HG03565 (cell line): ENCODE measurements around the gene HOXC12.

Experiments
- ATAC-seq: cut with Tn5 transposase; IDR thresholded peaks from one replicate; pipeline ENCODE4 v1.9.1; 2021; ENCODE audit warnings: mild to moderate bottlenecking, moderate library complexity; ENCODE audit not compliant: unreplicated experiment

Gene HOXC12

DNA sequence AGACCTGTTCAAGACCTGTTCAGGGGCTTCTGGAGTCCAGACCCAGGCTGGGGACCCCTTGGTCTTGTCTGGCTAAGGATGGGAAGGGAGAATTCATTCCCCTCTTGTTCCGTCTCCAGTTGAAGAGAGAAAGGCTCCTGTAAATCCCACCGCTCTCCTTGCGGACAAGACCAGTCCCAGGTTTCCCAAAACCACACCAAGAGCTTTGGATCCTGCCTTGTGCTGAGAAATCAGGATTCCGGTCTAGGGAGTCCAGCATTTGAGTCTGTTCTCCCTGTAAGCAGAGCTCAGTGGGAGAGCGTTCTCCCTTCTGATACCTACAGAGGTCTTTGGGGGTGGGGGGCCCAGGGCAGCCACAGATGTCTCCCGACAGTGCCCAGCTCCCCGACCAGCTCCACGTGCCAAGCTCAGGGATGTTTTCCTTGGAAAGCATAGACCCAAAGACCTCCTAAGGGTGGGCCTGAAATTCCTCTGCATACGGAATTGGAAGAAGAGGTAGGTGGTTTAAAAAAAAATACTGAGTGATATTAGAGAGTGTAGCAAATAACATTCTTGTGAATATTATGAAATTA is 14.2 kb upstream of the HOXC12 start:
- no peak for ATAC-seq

DNA sequence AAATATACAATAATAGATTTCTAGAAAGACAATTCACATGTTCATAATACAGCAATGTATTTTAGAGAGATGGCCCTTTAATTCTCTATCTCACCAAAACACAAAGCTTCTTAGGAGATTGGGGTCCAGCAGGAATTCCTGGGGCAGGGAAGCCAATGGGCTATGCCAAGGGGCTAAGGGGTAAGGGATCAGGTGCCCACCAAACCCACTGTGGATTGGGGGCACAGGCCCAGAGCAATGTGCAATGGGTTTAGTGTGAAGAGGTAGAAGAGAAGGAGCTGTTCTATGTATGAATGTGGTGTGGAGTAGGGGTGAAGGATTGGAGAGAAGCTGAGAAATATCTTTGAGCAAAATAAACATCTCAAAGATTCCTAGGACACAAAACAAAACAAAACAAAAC is 13.5 kb upstream of the HOXC12 start:
- ATAC-seq: no peak

DNA sequence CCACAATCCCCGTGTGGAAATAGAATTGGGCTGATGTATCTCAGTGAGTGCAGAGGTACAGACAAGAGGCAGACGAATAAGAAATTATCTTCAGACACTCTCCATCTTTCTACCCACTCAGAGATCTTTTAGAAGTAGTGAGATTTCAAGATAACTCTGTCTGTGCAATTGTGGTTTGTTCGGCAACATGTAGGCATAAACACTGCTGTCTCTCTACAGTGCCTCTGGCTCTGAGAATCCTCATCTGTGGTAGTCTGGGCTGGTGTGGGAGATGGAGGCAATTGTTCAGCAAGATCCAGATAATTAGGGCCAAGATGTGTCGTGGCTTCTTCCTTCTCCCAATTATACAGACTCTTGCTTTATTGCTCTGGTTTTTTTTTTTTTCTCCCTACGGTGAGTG is 13.0 kb upstream of the HOXC12 start:
- ATAC-seq: no peak

DNA sequence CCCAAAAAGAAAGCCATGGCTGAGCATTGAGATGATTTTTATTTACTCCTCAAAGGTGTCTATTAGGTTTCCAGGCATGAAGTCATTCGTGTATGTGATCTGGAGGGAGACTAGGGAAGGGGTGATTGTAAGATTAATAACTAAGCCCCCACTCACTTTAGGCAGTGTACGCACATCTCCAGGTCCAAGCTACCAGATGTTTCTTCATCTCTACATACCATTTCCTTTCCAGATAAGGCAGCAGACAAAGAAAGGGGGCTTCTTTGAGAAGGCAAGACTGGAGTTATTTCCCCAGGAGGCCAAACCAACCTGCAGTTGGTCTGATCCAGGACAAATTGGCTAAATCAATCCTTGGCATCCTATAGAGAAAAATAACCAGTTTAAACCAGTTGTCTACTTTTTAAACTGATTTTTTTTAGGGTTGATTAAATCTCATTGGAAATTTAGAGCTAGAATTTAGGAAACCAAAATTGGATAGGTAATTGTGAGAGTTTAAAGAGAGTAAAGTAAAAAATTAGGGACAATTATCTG is 12.2 kb upstream of the HOXC12 start:
- no peak for ATAC-seq

DNA sequence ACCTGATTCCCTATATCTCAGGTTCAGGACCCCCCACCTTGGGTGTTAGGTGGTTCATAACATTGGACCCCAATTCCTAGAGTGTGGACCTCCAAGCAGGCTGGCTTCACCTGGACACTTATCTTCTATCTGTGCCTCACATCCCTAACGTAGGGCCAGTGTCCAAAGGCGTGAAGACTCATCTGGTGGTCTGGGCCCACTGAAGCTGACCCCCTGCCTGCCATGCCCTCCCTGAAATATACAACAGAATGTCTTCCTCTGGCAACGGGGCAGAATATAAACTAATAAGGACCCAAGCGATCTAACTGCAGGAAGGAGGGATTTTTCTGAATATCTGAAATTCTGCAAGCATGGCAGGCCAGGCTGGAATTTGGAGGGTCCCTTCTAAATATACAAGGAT is 10.5 kb upstream of the HOXC12 start:
- no peak for ATAC-seq

DNA sequence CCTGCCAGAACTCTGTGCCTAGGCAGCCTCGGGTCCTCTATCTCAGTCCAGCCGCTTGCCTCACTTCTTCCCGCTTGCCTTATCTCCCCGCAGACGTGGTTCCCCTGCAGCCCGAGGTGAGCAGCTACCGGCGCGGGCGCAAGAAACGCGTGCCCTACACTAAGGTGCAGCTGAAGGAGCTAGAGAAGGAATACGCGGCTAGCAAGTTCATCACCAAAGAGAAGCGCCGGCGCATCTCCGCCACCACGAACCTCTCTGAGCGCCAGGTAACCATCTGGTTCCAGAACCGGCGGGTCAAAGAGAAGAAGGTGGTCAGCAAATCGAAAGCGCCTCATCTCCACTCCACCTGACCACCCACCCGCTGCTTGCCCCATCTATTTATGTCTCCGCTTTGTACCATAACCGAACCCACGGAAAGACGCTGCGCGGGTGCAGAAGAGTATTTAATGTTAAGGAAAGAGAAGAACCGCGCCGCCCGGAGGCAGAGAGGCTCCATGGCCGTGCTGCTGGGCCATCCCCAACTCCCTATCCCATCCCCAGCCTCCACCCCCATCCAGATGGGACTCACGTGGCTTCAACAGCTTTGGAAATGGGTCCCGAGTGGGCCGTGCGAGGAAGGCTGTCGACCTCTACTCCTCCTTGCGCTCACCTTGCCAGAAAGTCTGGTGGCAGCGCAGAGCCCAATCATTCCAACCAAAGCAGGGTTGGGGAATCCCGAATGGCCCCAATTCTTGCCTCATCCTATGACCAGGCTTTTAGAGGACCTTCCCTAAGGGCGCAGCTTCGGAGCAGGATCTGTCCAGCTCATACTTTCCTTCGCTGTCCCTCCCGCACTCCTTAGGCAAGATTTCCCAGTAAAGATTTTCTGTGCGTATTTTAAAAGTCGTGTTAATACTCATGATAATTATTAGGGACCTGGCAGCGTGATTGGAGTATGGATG is 9.5 kb upstream of the HOXC12 start:
- ATAC-seq: no peak

DNA sequence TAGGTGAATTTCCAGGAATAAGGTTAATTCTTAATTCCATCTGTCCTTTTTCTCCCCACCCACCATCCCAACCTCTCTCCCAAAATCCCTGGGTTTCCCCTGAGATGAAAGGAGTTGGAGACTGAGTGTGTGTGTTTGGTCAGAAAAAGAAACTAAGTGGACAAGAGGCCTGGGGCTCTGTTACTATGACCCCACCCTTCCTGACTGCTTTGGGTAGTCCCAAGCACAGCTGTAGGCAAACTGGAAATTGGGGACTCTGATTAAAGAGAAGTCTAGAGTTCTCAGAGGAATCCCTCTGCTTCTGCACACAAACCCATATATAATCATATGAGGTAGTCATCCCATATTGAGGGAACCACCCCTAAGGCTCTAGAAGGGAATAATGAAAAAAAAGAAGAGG is 7.0 kb upstream of the HOXC12 start:
- ATAC-seq: no peak

DNA sequence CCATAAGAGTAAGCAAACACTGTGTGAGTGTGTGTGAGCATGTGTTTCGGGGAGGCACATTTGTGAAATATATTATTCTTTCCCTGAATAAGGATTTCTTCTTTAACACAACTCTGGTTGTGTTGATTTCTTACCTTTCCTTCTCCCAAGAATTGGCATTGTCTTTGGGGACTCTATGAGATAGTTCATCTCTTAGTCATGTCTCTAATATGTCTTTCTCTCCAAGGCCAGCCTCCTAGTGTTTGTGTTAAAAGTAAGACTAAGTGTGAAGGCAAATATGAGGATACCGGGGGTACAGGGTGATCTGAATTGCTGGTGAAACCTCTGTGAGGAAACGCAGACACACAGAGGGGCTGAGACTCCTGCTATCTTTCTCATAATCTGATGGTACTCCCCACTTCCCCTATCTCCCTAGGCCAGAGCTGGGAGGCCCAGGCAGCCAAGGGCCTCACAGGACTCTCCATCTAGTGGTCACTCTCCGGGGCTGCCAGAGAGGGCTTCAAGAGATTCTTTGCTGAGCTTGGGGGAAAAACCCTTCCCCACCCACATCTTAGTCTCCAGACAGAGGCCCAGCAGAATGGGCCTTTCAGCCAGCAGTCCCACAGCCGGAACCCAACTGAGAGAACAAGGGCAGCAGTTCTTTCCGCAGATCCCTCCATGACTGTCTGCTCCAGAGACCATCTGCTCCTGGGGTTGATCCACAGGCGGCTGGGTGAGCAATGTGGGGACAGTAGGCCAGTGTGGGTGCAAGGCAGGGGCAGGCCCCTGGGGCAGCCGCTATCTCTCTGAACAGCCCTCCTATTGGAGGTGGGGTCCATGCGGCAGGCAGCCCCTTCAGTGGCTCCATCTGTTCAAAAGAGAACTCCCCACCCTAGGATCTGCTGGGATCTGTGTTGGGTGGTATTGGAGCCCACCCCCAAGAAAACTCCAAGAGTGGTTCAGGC is 5.8 kb upstream of the HOXC12 start:
- no peak for ATAC-seq

DNA sequence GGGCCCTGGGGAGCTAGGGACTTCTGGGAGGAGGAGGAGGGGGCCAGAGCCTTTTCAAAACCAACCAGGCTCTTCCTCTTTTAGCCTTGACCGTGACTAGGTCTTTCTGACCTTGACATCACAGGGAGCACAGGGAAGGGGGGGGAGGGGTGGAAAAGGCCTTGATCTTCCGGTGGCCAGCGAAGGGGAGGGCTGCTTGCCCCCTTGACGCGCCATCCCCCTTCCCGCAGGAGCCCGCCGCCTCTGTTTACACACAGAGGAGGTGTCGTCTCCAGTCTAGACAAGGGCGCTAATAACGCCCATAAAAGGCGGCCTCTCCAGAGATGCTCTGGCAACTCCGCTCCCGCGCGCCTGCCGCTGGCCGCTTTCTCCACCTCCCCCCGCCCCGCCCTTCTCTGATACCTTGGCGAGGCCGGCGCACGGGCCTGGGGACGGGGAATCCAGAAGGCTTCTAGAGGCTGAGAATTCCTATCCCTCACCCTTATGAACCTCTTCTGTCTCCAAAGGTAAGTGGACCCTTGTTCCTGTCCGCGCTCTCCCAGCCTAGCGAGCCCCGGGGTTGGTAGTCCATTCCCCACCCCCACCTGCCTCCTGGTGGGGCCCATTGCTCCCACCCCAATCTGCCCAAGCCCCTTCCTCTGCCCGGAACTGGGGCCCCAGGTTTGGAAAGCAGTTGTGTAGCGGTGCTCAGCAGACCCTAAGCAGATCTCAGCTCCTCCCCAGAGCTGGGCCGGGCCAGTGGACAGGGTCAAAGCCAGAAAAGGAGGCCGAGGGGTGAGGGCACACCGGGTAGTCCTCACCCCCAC is 4.9 kb upstream of the HOXC12 start:
- no peak for ATAC-seq

DNA sequence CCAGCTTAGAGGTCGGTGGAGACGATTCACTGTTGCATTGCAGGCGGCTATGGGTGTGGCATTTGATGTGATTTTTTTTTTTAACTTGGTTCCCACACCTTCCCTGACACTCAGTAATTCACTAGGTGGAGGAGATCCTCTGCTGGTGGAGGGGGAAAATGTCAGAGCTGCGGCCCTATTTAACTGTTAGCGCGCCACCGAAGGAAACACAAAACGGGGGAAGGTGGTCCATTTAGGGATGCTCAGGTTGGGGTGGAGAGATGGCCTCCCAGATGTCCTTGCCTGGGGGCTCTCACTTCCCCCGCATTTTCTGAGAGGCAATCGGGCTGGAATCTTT is 4.3 kb upstream of the HOXC12 start:
- ATAC-seq: no peak

DNA sequence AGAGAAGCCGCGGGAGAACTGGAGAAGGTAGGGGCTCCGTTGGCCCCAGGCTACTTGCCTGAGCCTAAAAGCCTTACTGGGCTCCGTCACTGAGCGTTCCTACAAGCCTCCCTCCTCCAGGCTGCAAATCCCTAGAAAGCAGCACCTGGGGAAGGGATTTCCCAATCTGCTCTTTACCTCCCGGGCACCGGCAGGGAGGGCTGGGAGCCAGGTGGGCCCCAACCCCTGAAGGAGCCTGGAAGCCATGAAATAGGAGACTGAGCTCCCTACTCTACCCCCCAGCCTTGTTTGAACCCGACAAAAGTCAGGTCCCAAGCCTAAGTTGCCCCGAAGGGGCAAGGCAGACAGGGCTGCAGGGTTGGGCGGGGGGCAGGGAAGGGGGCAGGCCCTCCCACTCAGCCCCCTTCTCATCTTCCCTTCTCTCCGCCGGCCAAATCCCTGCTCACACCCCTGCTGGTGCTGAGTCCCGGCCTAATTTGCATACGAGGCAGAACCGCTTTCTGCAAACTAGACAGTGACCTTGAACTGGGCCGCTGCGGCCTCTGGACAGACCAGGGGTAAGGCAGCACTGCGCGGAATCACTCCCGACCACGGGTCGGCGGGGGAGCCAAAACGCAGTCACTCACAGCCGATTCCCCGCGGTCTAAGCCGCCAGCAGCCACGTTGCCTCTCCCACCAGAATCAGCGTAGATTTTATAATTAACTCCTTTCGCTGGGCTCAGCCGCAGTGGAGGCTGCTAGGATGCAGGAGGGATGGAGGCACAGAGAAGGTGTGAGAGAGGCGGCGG is 3.7 kb upstream of the HOXC12 start:
- no peak for ATAC-seq

DNA sequence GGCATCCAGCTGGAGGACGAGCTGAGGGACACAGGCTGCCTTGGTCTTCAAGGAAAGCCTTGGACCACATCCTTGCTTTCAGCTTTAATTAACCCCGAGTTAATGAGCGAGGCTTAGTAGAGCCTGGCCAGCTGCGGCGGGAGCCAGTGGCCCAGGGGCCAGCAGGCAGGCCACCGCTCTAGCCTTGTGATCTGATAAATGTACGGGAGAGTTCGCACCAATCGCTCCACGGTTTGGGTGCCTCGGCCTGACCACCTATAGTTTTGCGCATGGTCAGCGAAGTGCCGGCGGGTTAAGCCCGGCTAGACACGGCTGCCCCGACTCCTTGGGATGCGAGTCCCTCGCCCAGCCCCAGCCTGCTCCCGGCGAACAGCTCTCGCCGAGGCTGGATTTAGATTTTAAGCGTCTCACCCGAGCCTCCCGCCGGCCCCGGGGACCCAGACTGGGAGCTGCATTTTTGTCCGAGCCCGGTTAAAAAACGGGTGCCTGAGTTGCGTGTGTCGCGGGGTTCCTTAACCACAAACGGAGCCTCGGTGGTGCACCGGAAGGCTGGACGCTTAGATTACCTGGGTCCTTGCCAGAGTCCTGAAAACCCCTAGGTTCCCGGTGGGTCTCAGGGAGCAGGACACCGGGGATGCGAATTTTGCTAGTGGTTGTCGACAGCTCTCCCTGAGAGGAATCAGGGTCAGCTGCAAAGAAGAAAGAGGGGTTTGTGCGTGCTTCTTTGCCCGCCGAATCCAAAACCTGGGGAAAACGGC is 2.9 kb upstream of the HOXC12 start:
- no peak for ATAC-seq

DNA sequence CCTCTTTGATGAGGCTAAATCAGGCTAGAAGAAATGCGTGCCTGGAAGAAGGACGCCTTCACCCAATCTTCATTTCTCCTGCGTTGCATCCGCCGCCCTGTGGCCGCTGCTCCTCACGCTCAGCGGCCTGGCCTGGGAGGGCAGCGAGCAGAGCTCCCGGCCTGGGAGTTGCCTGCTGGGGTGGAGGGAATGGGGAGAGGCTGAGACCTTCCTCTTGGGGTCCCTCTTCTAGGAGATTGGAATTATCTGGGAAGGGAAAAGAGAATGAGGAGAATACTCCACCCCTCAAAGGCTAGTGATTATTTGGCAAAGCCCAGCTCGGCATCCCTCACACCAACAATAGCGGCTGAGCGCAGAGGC is 2.4 kb upstream of the HOXC12 start:
- no peak for ATAC-seq

DNA sequence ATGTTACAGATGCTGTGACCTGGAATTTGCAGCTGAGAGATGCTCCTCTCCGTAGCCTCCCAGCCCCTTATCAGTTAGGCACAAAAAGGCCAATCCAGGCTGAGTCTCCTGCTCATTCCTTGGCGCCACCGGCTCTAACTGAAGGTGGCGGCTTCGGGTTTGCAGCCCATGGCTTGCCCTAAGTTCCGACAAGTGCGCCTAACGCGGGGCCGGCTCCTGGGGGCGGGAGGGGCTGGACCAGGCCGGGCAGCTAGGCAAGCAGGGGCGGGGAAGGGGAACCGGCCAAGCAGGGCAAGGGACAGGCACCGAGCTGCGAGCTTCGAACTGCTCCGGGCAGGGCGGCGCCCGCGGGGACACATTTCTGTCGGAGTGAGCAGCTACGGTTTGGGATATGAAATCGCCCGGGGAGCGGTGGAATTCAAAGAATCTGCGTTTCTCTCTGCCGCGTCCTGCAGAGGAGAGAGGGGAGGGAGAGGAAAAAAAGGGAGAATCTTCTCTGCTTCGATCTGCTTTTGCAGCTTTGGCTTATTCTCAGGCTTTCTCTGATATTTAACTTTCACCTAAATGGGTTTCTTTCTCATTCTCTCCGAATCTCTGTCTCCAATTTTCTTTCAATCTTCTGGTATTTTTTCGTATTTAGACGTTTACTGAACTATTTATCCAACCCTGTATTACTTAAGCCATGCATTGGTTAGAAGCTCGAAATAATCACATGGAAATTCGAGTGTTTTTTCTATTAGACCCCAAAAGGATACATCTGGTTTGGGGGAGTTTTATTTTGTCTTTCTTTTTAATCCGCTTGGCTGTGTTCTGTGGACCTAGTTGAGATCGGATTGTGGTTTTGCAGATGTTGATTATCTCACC is 1.6 kb upstream of the HOXC12 start:
- ATAC-seq: no peak

DNA sequence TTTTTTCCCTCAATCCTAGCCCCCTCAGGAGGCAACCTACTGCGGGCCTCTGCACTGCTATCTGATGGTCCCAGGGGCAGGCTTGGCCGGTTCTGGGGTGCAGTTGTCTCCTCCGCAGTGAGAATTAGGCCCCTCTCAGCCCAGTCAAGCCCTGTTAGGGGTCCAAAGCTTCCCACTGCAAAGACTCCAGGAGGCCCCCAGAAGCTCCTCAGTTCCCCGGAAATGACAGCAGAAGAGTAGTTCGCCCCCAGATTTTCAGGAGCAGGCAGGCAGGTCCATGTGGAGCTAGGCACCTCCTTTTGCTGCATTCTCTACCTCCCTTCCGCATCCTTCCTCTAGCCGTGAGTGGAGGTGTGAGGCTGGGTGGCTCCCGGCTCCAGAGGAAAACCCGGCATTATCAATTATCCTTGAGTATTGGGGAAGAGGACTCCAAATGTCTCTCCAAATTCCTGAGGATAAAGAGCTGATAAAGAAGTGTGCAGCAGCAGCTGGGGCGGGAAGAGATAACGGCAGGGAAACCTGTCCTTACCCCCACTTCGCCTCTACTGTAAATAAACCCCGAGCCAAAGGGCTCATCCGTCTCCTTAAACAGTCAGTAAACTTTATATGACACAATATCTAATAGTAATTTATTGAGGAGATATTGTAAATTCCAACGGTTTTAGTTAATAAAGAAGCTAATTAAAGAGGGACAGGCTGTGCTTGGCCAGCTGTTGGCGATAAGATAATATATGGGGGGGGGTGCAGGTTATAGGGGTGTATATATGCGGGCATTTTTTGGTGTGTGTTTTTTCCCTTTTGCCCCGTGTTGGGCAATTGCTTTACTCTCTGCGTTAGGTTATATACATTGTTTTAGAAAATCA is 641 bp upstream of the HOXC12 start:
- no peak for ATAC-seq

DNA sequence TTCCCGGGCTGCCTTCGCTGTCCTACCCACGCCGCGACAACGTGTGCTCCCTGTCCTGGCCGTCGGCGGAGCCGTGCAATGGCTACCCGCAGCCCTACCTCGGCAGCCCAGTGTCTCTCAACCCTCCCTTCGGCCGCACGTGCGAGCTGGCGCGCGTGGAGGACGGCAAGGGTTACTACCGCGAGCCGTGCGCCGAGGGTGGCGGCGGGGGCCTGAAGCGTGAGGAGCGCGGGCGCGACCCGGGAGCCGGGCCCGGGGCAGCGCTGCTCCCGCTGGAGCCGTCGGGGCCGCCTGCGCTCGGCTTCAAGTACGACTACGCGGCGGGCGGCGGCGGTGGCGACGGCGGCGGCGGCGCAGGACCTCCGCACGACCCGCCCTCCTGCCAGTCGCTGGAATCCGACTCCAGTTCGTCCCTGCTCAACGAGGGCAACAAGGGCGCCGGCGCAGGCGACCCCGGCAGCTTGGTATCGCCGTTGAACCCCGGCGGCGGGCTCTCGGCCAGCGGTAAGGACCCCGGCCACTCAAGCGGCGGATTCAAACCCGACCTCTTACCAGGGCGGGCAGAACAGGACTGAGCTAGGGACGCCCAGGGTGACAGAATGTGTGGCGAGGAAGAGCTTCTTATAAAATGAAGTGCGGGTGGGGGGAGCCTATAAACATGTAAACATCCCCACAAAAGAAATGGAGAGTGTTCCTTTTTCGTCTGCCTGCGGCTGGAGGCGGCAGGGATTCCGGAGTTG is 503 bp downstream of the HOXC12 start:
- ATAC-seq: no peak
